ENCODE data around the gene SIPA1L3.

The SIPA1L3 gene

DNA sequence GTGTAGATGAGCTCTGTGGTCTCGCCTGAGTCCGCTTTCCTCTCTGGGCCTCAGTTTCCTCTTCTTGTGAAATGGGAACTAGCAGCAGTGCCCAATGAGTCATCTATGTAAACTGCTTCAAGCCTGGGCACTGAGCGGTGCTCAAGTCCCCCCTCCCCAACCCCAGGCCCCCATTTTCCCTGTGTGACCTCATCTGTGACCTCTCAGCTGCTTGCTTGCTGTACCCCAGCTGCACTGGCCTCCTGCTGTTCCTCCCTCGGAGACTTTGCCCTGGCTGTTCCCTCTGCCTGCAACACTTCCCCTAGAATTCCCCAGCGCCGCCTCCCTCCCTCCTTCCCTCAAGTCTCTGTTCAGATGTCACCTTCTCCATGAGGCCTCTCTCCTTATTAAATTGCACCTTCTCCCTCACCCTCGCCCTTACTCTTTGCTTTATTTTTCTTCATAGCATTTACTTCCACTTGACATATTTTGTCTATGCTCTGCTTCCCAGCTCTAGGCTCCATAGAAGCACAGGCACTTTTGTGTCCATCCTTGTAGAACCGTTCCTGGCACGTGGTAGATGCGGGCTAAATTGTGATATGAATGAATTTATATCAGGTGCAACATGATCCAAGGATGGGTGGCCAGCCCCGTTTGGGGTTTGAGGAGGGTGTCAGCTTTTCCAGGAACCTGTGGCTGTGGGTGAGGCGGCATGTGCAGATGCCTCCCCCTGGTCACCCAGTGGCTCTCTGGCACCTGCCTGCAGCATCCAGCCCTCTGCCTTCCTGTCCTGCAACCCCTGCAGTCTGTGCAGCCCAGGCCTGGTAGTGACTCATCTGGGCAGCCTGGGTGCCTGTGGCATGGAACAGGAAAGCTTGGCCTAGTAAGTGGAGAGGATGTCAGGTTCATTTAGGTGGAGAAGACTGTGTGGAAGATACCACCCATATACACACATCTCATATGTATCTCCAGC, 26.3 kb downstream of the SIPA1L3 start:
- no peak overlapping the region for H3K4me3 ChIP-seq (ENCODE audit: low read length)
- no peaks in the 10 kb centered on the region for H3K27me3 ChIP-seq (ENCODE audit: control insufficient read depth, insufficient read depth, low read length)
- peaks cover 12% of the 10 kb centered on the region for H3K4me1 ChIP-seq (ENCODE audit: control insufficient read depth, insufficient read depth, low read length)
- no CpG with 5 or more reads among the region's 12 CpGs for WGBS (ENCODE audit: insufficient coverage, insufficient read length)
- no peaks in the 10 kb centered on the region for H3K36me3 ChIP-seq (ENCODE audit: control insufficient read depth, insufficient read depth, low read length)
- H3K27ac ChIP-seq (ENCODE audit: low read length) = no peak overlapping the region
- no peak for DNase-seq (ENCODE audit: low read depth, low spot score)
- no peaks in the 10 kb centered on the region; the same call in 1 of the 2 replicates for H3K9me3 ChIP-seq (ENCODE audit: control insufficient read depth, insufficient read depth, low read length)

DNA sequence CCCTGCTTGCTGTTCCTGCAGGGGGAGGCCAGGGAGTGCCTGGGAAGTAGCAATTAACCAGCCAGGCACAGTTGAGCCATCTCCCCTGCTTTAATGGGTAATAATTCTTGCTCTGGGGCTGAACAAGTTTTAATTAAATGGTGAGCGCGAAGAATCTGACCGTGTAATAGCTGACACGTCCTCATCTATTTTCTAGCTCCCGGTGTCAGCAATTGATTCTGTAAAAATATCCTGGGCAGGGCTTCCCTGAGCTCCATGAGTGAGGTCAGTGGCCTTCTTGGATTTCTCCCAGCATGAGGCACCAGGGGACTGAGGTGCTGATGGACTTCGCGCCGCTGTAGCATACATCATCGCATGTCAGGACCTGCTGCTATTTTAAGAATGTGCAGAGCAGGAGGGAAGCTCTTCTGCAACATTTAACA, 26.9 kb downstream of the SIPA1L3 start:
- H3K4me1 ChIP-seq (ENCODE audit: control insufficient read depth, insufficient read depth, low read length) = peaks cover 10% of the 10 kb centered on the region
- WGBS (ENCODE audit: insufficient coverage, insufficient read length) = no CpG with 5 or more reads among the region's 9 CpGs
- H3K4me3 ChIP-seq (ENCODE audit: low read length) = no peak overlapping the region
- DNase-seq (ENCODE audit: low read depth, low spot score) = no peak
- no peaks in the 10 kb centered on the region; the same call in 1 of the 2 replicates for H3K9me3 ChIP-seq (ENCODE audit: control insufficient read depth, insufficient read depth, low read length)
- H3K36me3 ChIP-seq (ENCODE audit: control insufficient read depth, insufficient read depth, low read length) = no peaks in the 10 kb centered on the region
- H3K27ac ChIP-seq (ENCODE audit: low read length) = no peak overlapping the region
- no peaks in the 10 kb centered on the region for H3K27me3 ChIP-seq (ENCODE audit: control insufficient read depth, insufficient read depth, low read length)

GRCh38 chr19:37935341-37935740, 28.3 kb downstream of the SIPA1L3 start:
- Histone ChIP-seq H3K27me3 (ENCODE audit: control insufficient read depth, insufficient read depth, low read length) (no peaks in the 10 kb centered on the region), H3K4me1 (ENCODE audit: control insufficient read depth, insufficient read depth, low read length) (peaks cover 10% of the 10 kb centered on the region), H3K4me3 (ENCODE audit: low read length) (no peak overlapping the region), H3K36me3 (ENCODE audit: control insufficient read depth, insufficient read depth, low read length) (no peaks in the 10 kb centered on the region), H3K27ac (ENCODE audit: low read length) (no peak overlapping the region), H3K9me3 (ENCODE audit: control insufficient read depth, insufficient read depth, low read length) (no peaks in the 10 kb centered on the region; the same call in 1 of the 2 replicates)
- WGBS (ENCODE audit: insufficient coverage, insufficient read length) = no CpG with 5 or more reads among the region's 1 CpG
- DNase-seq (ENCODE audit: low read depth, low spot score) = no peak

- WGBS (ENCODE audit: insufficient coverage, insufficient read length) = no CpG with 5 or more reads among the region's 2 CpGs
These were observed 29.2 kb downstream of the SIPA1L3 start for GRCh38 chr19:37936166-37936565.

GRCh38 chr19:37936886-37937285, 29.9 kb downstream of the SIPA1L3 start:
- no peaks in the 10 kb centered on the region for H3K36me3 ChIP-seq (ENCODE audit: control insufficient read depth, insufficient read depth, low read length)
- H3K4me3 ChIP-seq (ENCODE audit: low read length) = no peak overlapping the region
- H3K4me1 ChIP-seq (ENCODE audit: control insufficient read depth, insufficient read depth, low read length) = peaks cover 8% of the 10 kb centered on the region; the same call in 1 of the 2 replicates
- H3K27me3 ChIP-seq (ENCODE audit: control insufficient read depth, insufficient read depth, low read length) = no peaks in the 10 kb centered on the region
- WGBS (ENCODE audit: insufficient coverage, insufficient read length) = no CpG with 5 or more reads among the region's 2 CpGs
- DNase-seq (ENCODE audit: low read depth, low spot score) = no peak
- H3K27ac ChIP-seq (ENCODE audit: low read length) = no peak overlapping the region
- H3K9me3 ChIP-seq (ENCODE audit: control insufficient read depth, insufficient read depth, low read length) = no peaks in the 10 kb centered on the region; the same call in 1 of the 2 replicates

More at GRCh38 chr19:37936166-37936565, 29.2 kb downstream of the SIPA1L3 start:
- Histone ChIP-seq H3K9me3 (ENCODE audit: control insufficient read depth, insufficient read depth, low read length) (no peaks in the 10 kb centered on the region; the same call in 1 of the 2 replicates), H3K27ac (ENCODE audit: low read length) (no peak overlapping the region), H3K4me1 (ENCODE audit: control insufficient read depth, insufficient read depth, low read length) (peaks cover 8% of the 10 kb centered on the region; the same call in 1 of the 2 replicates), H3K27me3 (ENCODE audit: control insufficient read depth, insufficient read depth, low read length) (no peaks in the 10 kb centered on the region), H3K36me3 (ENCODE audit: control insufficient read depth, insufficient read depth, low read length) (no peaks in the 10 kb centered on the region), H3K4me3 (ENCODE audit: low read length) (no peak overlapping the region)
- DNase-seq (ENCODE audit: low read depth, low spot score) = no peak

DNA sequence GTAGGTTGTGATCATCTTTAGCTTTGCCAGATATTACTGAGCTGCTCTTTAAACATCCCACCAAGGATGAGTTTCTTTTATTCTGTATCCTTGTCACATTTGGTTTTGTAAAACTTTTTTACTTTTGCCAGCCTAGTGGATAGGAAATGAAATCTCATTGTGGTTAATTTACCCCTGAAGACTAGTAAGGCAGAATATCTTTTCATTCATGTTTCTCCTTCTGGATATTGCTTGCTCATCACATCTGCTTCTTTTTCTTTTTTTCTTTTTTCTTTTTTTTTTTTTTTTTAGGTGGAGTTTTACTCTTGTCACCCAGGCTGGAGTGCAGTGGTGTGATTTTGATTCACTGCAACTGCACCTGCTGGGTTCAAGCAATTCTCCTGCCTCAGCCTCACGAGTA, 31.3 kb downstream of the SIPA1L3 start:
- Histone ChIP-seq H3K4me3 (ENCODE audit: low read length) (no peak overlapping the region), H3K27ac (ENCODE audit: low read length) (no peak overlapping the region), H3K4me1 (ENCODE audit: control insufficient read depth, insufficient read depth, low read length) (peaks cover 2% of the 10 kb centered on the region; the same call in 1 of the 2 replicates), H3K36me3 (ENCODE audit: control insufficient read depth, insufficient read depth, low read length) (no peaks in the 10 kb centered on the region), H3K9me3 (ENCODE audit: control insufficient read depth, insufficient read depth, low read length) (no peaks in the 10 kb centered on the region; the same call in 1 of the 2 replicates), H3K27me3 (ENCODE audit: control insufficient read depth, insufficient read depth, low read length) (no peaks in the 10 kb centered on the region)
- DNase-seq (ENCODE audit: low read depth, low spot score) = no peak
- WGBS (ENCODE audit: insufficient coverage, insufficient read length) = no CpG with 5 or more reads among the region's 1 CpG

GRCh38 chr19:37941782-37942515, 34.9 kb downstream of the SIPA1L3 start:
- Histone ChIP-seq H3K4me1 (ENCODE audit: control insufficient read depth, insufficient read depth, low read length) (no peaks in the 10 kb centered on the region), H3K36me3 (ENCODE audit: control insufficient read depth, insufficient read depth, low read length) (no peaks in the 10 kb centered on the region), H3K27me3 (ENCODE audit: control insufficient read depth, insufficient read depth, low read length) (no peaks in the 10 kb centered on the region), H3K9me3 (ENCODE audit: control insufficient read depth, insufficient read depth, low read length) (no peaks in the 10 kb centered on the region), H3K27ac (ENCODE audit: low read length) (no peak overlapping the region), H3K4me3 (ENCODE audit: low read length) (no peak overlapping the region)
- no peak for DNase-seq (ENCODE audit: low read depth, low spot score)
- WGBS (ENCODE audit: insufficient coverage, insufficient read length) = no CpG with 5 or more reads among the region's 12 CpGs

GRCh38 chr19:37942516-37942902, 35.5 kb downstream of the SIPA1L3 start:
- Histone ChIP-seq H3K27me3 (ENCODE audit: control insufficient read depth, insufficient read depth, low read length) (no peaks in the 10 kb centered on the region), H3K4me1 (ENCODE audit: control insufficient read depth, insufficient read depth, low read length) (no peaks in the 10 kb centered on the region), H3K27ac (ENCODE audit: low read length) (no peak overlapping the region), H3K9me3 (ENCODE audit: control insufficient read depth, insufficient read depth, low read length) (no peaks in the 10 kb centered on the region), H3K36me3 (ENCODE audit: control insufficient read depth, insufficient read depth, low read length) (no peaks in the 10 kb centered on the region), H3K4me3 (ENCODE audit: low read length) (no peak overlapping the region)
- WGBS (ENCODE audit: insufficient coverage, insufficient read length) = no CpG with 5 or more reads among the region's 6 CpGs
- DNase-seq (ENCODE audit: low read depth, low spot score) = no peak

DNA sequence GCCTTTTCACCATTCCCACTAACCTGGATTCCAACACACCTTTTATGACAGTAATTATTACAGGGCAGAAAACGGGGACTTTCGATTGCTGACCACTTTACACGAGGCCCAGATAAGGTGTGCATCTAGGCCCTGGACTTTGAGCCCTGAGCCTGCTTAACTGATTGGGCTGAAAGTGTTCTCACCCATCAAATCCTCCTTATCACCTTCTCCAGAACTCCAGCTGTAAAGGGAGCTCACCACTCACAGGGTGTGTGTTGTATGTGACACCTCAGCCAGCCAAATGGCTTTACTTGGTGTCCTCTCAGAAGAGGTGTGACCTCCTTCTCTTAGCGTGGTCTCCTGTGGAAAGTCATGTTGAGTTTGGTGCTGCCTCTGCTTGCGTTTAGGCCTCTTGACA, 36.5 kb downstream of the SIPA1L3 start:
- no peak overlapping the region for H3K27ac ChIP-seq (ENCODE audit: low read length)
- H3K36me3 ChIP-seq (ENCODE audit: control insufficient read depth, insufficient read depth, low read length) = no peaks in the 10 kb centered on the region
- DNase-seq (ENCODE audit: low read depth, low spot score) = no peak
- H3K4me1 ChIP-seq (ENCODE audit: control insufficient read depth, insufficient read depth, low read length) = no peaks in the 10 kb centered on the region
- no peaks in the 10 kb centered on the region for H3K27me3 ChIP-seq (ENCODE audit: control insufficient read depth, insufficient read depth, low read length)
- H3K9me3 ChIP-seq (ENCODE audit: control insufficient read depth, insufficient read depth, low read length) = no peaks in the 10 kb centered on the region
- no peak overlapping the region for H3K4me3 ChIP-seq (ENCODE audit: low read length)
- no CpG with 5 or more reads among the region's 5 CpGs for WGBS (ENCODE audit: insufficient coverage, insufficient read length)

DNA sequence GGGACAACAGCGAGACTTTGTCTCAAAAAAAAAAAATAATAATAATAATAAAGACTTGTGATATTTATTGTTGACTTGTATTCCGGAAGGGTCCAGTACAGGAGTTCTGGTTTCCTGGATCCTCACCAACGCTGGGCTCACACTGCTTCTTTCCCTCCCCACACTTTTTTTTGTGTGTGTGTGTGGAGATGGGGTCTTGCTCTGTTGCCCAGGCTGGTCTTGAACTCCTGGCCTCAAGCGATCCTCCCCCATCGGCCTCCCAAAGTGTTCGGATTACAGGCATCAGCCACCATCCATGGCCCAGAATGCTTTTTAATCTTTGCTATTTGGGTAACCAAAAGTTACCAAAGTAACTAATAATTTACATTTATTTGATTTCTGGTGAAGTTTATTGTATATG, 39.1 kb downstream of the SIPA1L3 start:
- Histone ChIP-seq H3K36me3 (ENCODE audit: control insufficient read depth, insufficient read depth, low read length) (no peaks in the 10 kb centered on the region), H3K27ac (ENCODE audit: low read length) (no peak overlapping the region), H3K4me1 (ENCODE audit: control insufficient read depth, insufficient read depth, low read length) (peaks cover 4% of the 10 kb centered on the region), H3K9me3 (ENCODE audit: control insufficient read depth, insufficient read depth, low read length) (no peaks in the 10 kb centered on the region), H3K27me3 (ENCODE audit: control insufficient read depth, insufficient read depth, low read length) (no peaks in the 10 kb centered on the region), H3K4me3 (ENCODE audit: low read length) (no peak overlapping the region)
- no peak for DNase-seq (ENCODE audit: low read depth, low spot score)
- WGBS (ENCODE audit: insufficient coverage, insufficient read length) = no CpG with 5 or more reads among the region's 6 CpGs

Measured in iPS DF 6.9 (cell line).